Measurements from ENCODE around the gene SLC13A5. TPM values are rescaled to one million over a fixed set of nuclear protein-coding genes. Genes with fewer than 3 reads are reported as not detected.

Gene SLC13A5
- total RNA-seq, 1 donor from 2014 or later, result 0.21 TPM

DNA sequence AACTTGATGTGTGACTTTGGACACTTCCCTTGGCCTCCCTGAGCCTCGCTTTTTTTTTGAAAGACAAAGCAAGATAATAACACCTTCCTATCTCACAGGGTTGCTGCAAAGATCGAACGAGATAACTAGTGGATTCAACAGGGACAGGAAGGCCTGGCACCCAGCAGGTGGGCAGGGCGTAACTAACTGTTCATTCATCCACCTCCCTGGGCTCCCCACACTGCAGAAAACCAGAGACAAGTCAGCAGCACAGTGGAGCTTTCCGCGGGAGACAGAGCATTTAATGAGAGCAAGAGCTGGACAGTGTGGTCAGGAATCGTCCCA is 28.7 kb downstream of the SLC13A5 start:
- intact Hi-C loops (cut with DNase I), result no loop called here

GRCh38 chr17:6683730-6684459 is 29.3 kb downstream of the SLC13A5 start:
- H3K27me3 ChIP-seq, result no peaks in the 10 kb centered on the region

More for the DNA sequence above, 28.7 kb downstream of the SLC13A5 start:
- no peak for TF ChIP-seq CTCF (IDR thresholded peaks at IDR 0.05)
- Histone ChIP-seq H3K27me3 (no peaks in the 10 kb centered on the region), H3K4me3 (no peak overlapping the region), H3K4me1 (no peaks in the 10 kb centered on the region), H3K36me3 (no peaks in the 10 kb centered on the region), H3K27ac (no peak overlapping the region), H3K9me3 (no peaks in the 10 kb centered on the region)
- DNase-seq (ENCODE audit: low spot score in 2 of 2), result no peak

GRCh38 chr17:6683081-6683684 is 30.0 kb downstream of the SLC13A5 start:
- Histone ChIP-seq H3K36me3 (no peaks in the 10 kb centered on the region), H3K27ac (no peak overlapping the region), H3K9me3 (no peaks in the 10 kb centered on the region), H3K4me1 (no peaks in the 10 kb centered on the region), H3K4me3 (no peak overlapping the region), H3K27me3 (no peaks in the 10 kb centered on the region)
- no peak for DNase-seq (ENCODE audit: low spot score in 2 of 2)
- intact Hi-C loops (cut with DNase I), result no loop called here
- TF ChIP-seq CTCF (IDR thresholded peaks at IDR 0.05), result no peak

More at GRCh38 chr17:6683730-6684459, 29.3 kb downstream of the SLC13A5 start:
- no peak for DNase-seq (ENCODE audit: low spot score in 2 of 2)
- H3K4me1 ChIP-seq, result no peaks in the 10 kb centered on the region
- no peak overlapping the region for H3K4me3 ChIP-seq
- H3K36me3 ChIP-seq, result no peaks in the 10 kb centered on the region
- TF ChIP-seq CTCF (IDR thresholded peaks at IDR 0.05), result no peak
- no peaks in the 10 kb centered on the region for H3K9me3 ChIP-seq
- H3K27ac ChIP-seq, result no peak overlapping the region
- intact Hi-C loops (cut with DNase I), result no loop called here

DNA sequence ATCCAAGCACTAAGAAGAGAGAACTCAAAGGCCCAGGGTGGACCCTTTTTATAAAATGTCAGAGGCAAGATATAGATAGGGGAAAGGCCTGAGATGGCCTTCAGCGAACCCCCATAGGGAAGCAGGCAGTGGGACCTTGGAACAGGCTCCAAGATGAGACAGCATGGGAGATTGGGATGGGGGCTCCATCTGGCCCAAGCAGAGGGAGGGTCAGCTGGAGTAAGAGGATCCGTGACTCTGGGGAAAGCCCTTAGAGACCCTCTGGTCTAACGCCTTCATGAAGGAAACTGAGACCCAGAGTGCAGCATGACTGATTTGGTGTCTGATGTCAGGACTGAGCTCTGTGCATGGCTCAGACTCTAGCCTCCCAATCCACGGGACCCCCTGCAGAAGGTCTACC is 30.8 kb downstream of the SLC13A5 start:
- H3K27me3 ChIP-seq, result no peaks in the 10 kb centered on the region

GRCh38 chr17:6681671-6682070 is 31.5 kb downstream of the SLC13A5 start:
- Histone ChIP-seq H3K36me3 (no peaks in the 10 kb centered on the region), H3K9me3 (no peaks in the 10 kb centered on the region), H3K4me1 (no peaks in the 10 kb centered on the region), H3K4me3 (no peak overlapping the region), H3K27ac (no peak overlapping the region), H3K27me3 (no peaks in the 10 kb centered on the region)
- TF ChIP-seq CTCF (IDR thresholded peaks at IDR 0.05), result no peak
- intact Hi-C loops (cut with DNase I), result no loop called here
- DNase-seq (ENCODE audit: low spot score in 2 of 2), result no peak

More for the DNA sequence above, 30.8 kb downstream of the SLC13A5 start:
- intact Hi-C loops (cut with DNase I), result no loop called here
- no peak for TF ChIP-seq CTCF (IDR thresholded peaks at IDR 0.05)
- no peaks in the 10 kb centered on the region for H3K9me3 ChIP-seq
- H3K4me3 ChIP-seq, result no peak overlapping the region
- DNase-seq (ENCODE audit: low spot score in 2 of 2), result no peak
- H3K4me1 ChIP-seq, result no peaks in the 10 kb centered on the region
- H3K36me3 ChIP-seq, result no peaks in the 10 kb centered on the region
- no peak overlapping the region for H3K27ac ChIP-seq
